Measurements from ENCODE around the gene PTCH2. TPM values are rescaled to one million over a fixed set of nuclear protein-coding genes. Genes with fewer than 3 reads are reported as not detected.

PTCH2 gene
- total RNA-seq, 5 donors from 2014 or later (not counting 1 experiment from before 2014, with no cell fraction given) = 0.89 to 2.3 (median 1.3) TPM

GRCh38 chr1:44822131-44822701 is 20.8 kb downstream of the PTCH2 start:
- no peak overlapping the region for H3K27ac ChIP-seq (ENCODE audit: low read length)
- peaks cover 31 to 39% (median 34%) of the 10 kb centered on the region in 3 donors for H3K4me1 Mint-ChIP-seq
- no peaks in the 10 kb centered on the region for H3K9me3 Mint-ChIP-seq
- no peaks in the 10 kb centered on the region for H3K9me3 ChIP-seq
- H3K27ac Mint-ChIP-seq = peak overlapping the region in 1 of 2 donors; percentile 100
- H3K4me1 ChIP-seq (ENCODE audit: control insufficient read depth in 1 of 2, extremely low read depth in 1 of 2, insufficient read depth in 2 of 2, low read length in 2 of 2) = peaks cover 10 to 27% of the 10 kb centered on the region in 2 experiments
- no peaks in the 10 kb centered on the region for H3K36me3 Mint-ChIP-seq
- no peak for ATAC-seq (replicated peaks in 1 of 4)
- no peaks in the 10 kb centered on the region for H3K36me3 ChIP-seq (ENCODE audit: control insufficient read depth in 2 of 2, extremely low read depth in 1 of 2, insufficient read depth in 1 of 2, low read length in 1 of 2)
- no peaks in the 10 kb centered on the region for H3K27me3 Mint-ChIP-seq
- 83% methylated on average over 4 of the region's 6 CpGs for WGBS (ENCODE audit: insufficient coverage)
- POLR2A ChIA-PET = interaction anchor here (0.5 to 1.1 kb wide), 2 partner anchors 22 to 285 kb away, joined by 4 read pairs; partner anchors contain the start of gene PLK3 (in 1 of the 2)
- peaks cover 0 to 6% of the 10 kb centered on the region in 2 experiments for H3K27me3 ChIP-seq (replicated peaks in 1 of 2; ENCODE audit: control insufficient read depth in 2 of 2, extremely low read depth in 1 of 2, insufficient read depth in 2 of 2, low read length in 1 of 2)
- H3K4me3 Mint-ChIP-seq = no peak overlapping the region
- H3K4me3 ChIP-seq (ENCODE audit: control insufficient read depth in 1 of 2, extremely low read depth in 1 of 2, low read length in 1 of 2) = no peak overlapping the region
- DNase-seq = no peak
- CTCF ChIA-PET = no interaction called here

DNA sequence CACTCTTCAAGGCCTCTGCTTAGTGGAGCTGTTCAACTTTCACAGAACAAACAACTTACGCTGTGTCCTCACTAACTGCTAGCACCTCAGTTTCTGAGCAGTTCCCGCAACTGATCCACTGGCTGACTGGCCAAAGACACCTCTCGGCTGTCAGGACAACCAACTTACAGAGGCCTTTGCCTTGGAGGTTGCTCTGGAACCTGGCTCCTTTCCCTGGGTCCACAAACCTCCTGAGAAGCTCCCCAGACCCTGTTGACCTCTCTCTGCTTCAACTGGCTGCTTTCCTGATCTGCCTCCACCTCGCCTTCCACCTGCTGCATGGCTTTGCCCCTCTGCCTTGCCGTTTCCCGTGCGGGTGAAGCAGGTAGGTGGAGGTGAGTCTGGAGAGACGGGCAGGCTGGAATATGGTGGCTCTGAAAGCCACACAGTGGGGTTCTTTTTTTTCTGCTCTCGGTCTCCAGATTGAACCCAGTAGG is 21.8 kb downstream of the PTCH2 start:
- Histone ChIP-seq H3K4me3 (ENCODE audit: control insufficient read depth in 1 of 2, extremely low read depth in 1 of 2, low read length in 1 of 2) (no peak overlapping the region), H3K4me1 (ENCODE audit: control insufficient read depth in 1 of 2, extremely low read depth in 1 of 2, insufficient read depth in 2 of 2, low read length in 2 of 2) (peaks cover 10 to 27% of the 10 kb centered on the region in 2 experiments), H3K9me3 (no peaks in the 10 kb centered on the region), H3K27ac (ENCODE audit: low read length) (no peak overlapping the region), H3K36me3 (ENCODE audit: control insufficient read depth in 2 of 2, extremely low read depth in 1 of 2, insufficient read depth in 1 of 2, low read length in 1 of 2) (no peaks in the 10 kb centered on the region), H3K27me3 (replicated peaks in 1 of 2; ENCODE audit: control insufficient read depth in 2 of 2, extremely low read depth in 1 of 2, insufficient read depth in 2 of 2, low read length in 1 of 2) (no peaks in the 10 kb centered on the region)
- peak overlapping the region; percentile 84 to 96 (median 95) for H3K4me3 Mint-ChIP-seq
- peaks cover 31 to 39% (median 34%) of the 10 kb centered on the region in 3 donors for H3K4me1 Mint-ChIP-seq
- H3K27ac Mint-ChIP-seq = peak overlapping the region; percentile 100
- WGBS (ENCODE audit: insufficient coverage) = 89% methylated on average over 3 of the region's 9 CpGs
- H3K36me3 Mint-ChIP-seq = no peaks in the 10 kb centered on the region
- no peaks in the 10 kb centered on the region for H3K27me3 Mint-ChIP-seq
- ATAC-seq (replicated peaks in 1 of 4) (no peak), DNase-seq (no peak)
- ChIA-PET CTCF (interaction anchor here (0.5 to 0.8 kb wide), 3 partner anchors 12 to 21 kb away, joined by 3 to 4 read pairs (median 3); partner anchors contain the start of gene PLK3 (in 1 of the 2)), POLR2A (interaction anchor here in 1 of 2 donors (0.5 to 1.2 kb wide), 3 partner anchors 21 to 99 kb away, joined by 4 to 5 read pairs (median 4); partner anchors contain the start of gene PLK3)
- no peaks in the 10 kb centered on the region for H3K9me3 Mint-ChIP-seq

DNA sequence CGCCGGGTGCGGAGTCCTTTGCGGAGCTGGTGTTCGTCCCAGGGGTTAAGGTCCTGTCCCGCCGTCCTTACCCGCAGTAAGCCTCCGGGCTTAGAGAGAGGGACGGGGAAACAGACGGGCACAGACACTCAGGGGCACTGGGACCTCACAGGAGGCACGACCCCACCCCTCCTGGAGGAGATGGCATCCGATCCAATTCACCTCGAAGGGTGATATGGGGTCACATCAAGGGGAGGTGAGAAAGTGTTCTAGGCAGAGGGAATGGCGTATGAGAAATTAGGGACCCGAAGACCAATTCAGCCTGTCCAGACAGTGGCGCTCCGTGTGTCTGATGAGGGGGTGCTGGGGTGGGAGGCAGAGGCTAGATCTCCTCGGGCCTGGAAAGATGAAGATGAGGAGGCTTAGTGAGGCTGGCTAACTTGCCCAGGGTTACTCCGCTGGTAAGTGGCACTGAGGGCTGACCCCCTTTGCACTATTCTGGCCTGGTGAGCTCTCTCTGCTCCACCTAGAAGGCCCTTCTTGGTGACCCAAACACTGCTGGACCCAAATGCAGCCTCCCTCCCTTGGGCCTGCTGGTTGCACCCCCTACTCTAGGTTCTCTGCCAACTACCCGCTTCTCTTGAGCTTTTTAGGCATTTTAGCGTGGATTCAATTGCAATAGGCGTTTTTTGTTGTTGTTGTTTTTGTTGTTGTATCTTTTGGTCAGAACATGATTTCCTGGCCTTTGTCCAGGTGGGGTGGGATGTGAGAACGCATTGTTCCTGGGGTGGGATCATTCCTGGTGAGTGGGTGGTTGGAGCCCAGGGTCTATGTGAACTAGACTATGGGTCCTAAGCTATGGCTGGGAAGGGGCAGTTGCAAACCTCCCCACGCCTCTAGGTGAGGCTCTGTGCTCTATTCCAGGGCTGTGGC is 22.5 kb downstream of the PTCH2 start:
- Mint-ChIP-seq H3K36me3 (no peaks in the 10 kb centered on the region), H3K27me3 (no peaks in the 10 kb centered on the region), H3K4me1 (peaks cover 31 to 39% (median 34%) of the 10 kb centered on the region in 3 donors), H3K27ac (peak overlapping the region; percentile 100), H3K4me3 (peak overlapping the region; percentile 84 to 96 (median 95)), H3K9me3 (no peaks in the 10 kb centered on the region)
- no peaks in the 10 kb centered on the region for H3K36me3 ChIP-seq (ENCODE audit: control insufficient read depth in 2 of 2, extremely low read depth in 1 of 2, insufficient read depth in 1 of 2, low read length in 1 of 2)
- DNase-seq (no peak), ATAC-seq (replicated peaks in 1 of 4) (no peak)
- H3K27ac ChIP-seq (ENCODE audit: low read length) = peak overlapping the region; percentile 100
- no peaks in the 10 kb centered on the region for H3K9me3 ChIP-seq
- H3K4me1 ChIP-seq (ENCODE audit: control insufficient read depth in 1 of 2, extremely low read depth in 1 of 2, insufficient read depth in 2 of 2, low read length in 2 of 2) = peaks cover 10 to 27% of the 10 kb centered on the region in 2 experiments
- H3K27me3 ChIP-seq (replicated peaks in 1 of 2; ENCODE audit: control insufficient read depth in 2 of 2, extremely low read depth in 1 of 2, insufficient read depth in 2 of 2, low read length in 1 of 2) = no peaks in the 10 kb centered on the region
- ChIA-PET POLR2A (interaction anchor here (0.5 to 4.4 kb wide), 7 partner anchors 9 to 1784 kb away, joined by 3 to 51 read pairs (median 4); partner anchors contain the start of genes BTBD19 (in 2 of the 2) and DYNLT4 (in 1 of the 2)), CTCF (interaction anchor here (0.5 to 2.8 kb wide), 6 partner anchors 11 to 89 kb away, joined by 3 to 22 read pairs (median 4); partner anchors contain the start of genes BTBD19 (in 1 of the 2), PLK3 (in 1 of the 2) and RNU5D-1 (in 1 of the 2))
- peak overlapping the region; percentile 77 to 91 for H3K4me3 ChIP-seq (ENCODE audit: control insufficient read depth in 1 of 2, extremely low read depth in 1 of 2, low read length in 1 of 2)
- 19% methylated on average over 13 of the region's 25 CpGs for WGBS (ENCODE audit: insufficient coverage)

GRCh38 chr1:44819608-44820327 is 23.3 kb downstream of the PTCH2 start:
- H3K27me3 Mint-ChIP-seq = no peaks in the 10 kb centered on the region
- H3K4me1 Mint-ChIP-seq = peaks cover 39 to 47% (median 41%) of the 10 kb centered on the region in 3 donors
- H3K4me3 ChIP-seq (ENCODE audit: control insufficient read depth in 1 of 2, extremely low read depth in 1 of 2, low read length in 1 of 2) = peak overlapping the region; percentile 77 to 91

GRCh38 chr1:44819196-44819607 is 23.9 kb downstream of the PTCH2 start:
- no peaks in the 10 kb centered on the region for H3K27me3 ChIP-seq (replicated peaks in 1 of 2; ENCODE audit: control insufficient read depth in 2 of 2, extremely low read depth in 1 of 2, insufficient read depth in 2 of 2, low read length in 1 of 2)
- Mint-ChIP-seq H3K9me3 (no peaks in the 10 kb centered on the region), H3K36me3 (no peaks in the 10 kb centered on the region), H3K4me3 (peak overlapping the region; percentile 84 to 96 (median 95)), H3K27ac (peak overlapping the region; percentile 100), H3K27me3 (no peaks in the 10 kb centered on the region), H3K4me1 (peaks cover 41 to 52% (median 42%) of the 10 kb centered on the region in 3 donors)
- peak overlapping the region; percentile 77 to 91 for H3K4me3 ChIP-seq (ENCODE audit: control insufficient read depth in 1 of 2, extremely low read depth in 1 of 2, low read length in 1 of 2)
- peaks cover 10 to 36% of the 10 kb centered on the region in 2 experiments for H3K4me1 ChIP-seq (ENCODE audit: control insufficient read depth in 1 of 2, extremely low read depth in 1 of 2, insufficient read depth in 2 of 2, low read length in 2 of 2)
- WGBS (ENCODE audit: insufficient coverage) = 2% methylated on average over 10 of the region's 13 CpGs
- ChIA-PET CTCF (interaction anchor here in 1 of 2 donors (0.9 to 2.8 kb wide), 6 partner anchors 10 to 88 kb away, joined by 3 to 25 read pairs (median 4); partner anchors contain the start of genes BEST4, BTBD19, PLK3 and RNU5D-1), POLR2A (interaction anchor here (0.5 to 4.4 kb wide), 14 partner anchors 10 to 763 kb away, joined by 3 to 51 read pairs (median 4); partner anchors contain the start of genes BTBD19 (in 2 of the 2), PLK3 (in 2 of the 2), DYNLT4 (in 1 of the 2) and EIF2B3 (in 1 of the 2))
- H3K36me3 ChIP-seq (ENCODE audit: control insufficient read depth in 2 of 2, extremely low read depth in 1 of 2, insufficient read depth in 1 of 2, low read length in 1 of 2) = no peaks in the 10 kb centered on the region
- peak in 1 of 4 experiments; percentile 2 for ATAC-seq (replicated peaks in 1 of 4)
- DNase-seq = no peak
- peak overlapping the region; percentile 100 for H3K27ac ChIP-seq (ENCODE audit: low read length)
- no peaks in the 10 kb centered on the region for H3K9me3 ChIP-seq

More at GRCh38 chr1:44819608-44820327, 23.3 kb downstream of the PTCH2 start:
- Mint-ChIP-seq H3K9me3 (no peaks in the 10 kb centered on the region), H3K27ac (peak overlapping the region; percentile 100), H3K4me3 (peak overlapping the region; percentile 84 to 96 (median 95)), H3K36me3 (no peaks in the 10 kb centered on the region)
- Histone ChIP-seq H3K4me1 (ENCODE audit: control insufficient read depth in 1 of 2, extremely low read depth in 1 of 2, insufficient read depth in 2 of 2, low read length in 2 of 2) (peaks cover 10 to 30% of the 10 kb centered on the region in 2 experiments), H3K36me3 (ENCODE audit: control insufficient read depth in 2 of 2, extremely low read depth in 1 of 2, insufficient read depth in 1 of 2, low read length in 1 of 2) (no peaks in the 10 kb centered on the region), H3K27me3 (replicated peaks in 1 of 2; ENCODE audit: control insufficient read depth in 2 of 2, extremely low read depth in 1 of 2, insufficient read depth in 2 of 2, low read length in 1 of 2) (no peaks in the 10 kb centered on the region), H3K27ac (ENCODE audit: low read length) (peak overlapping the region; percentile 100), H3K9me3 (no peaks in the 10 kb centered on the region)
- CTCF ChIA-PET = interaction anchor here (0.9 to 2.8 kb wide), 8 partner anchors 10 to 89 kb away, joined by 3 to 25 read pairs (median 4); partner anchors contain the start of genes BEST4 (in 1 of the 2), BTBD19 (in 1 of the 2), PLK3 (in 1 of the 2) and RNU5D-1 (in 1 of the 2)
- DNase-seq (peak; percentile 55 to 90 (median 75)), ATAC-seq (replicated peaks in 1 of 4) (peak; percentile 79 to 87 (median 82))
- WGBS (ENCODE audit: insufficient coverage) = under 1% methylated on average over 18 of the region's 33 CpGs
- POLR2A ChIA-PET = interaction anchor here (0.5 to 4.4 kb wide), 15 partner anchors 9 to 192 kb away, joined by 3 to 51 read pairs (median 4); partner anchors contain the start of genes BTBD19 (in 2 of the 2), PLK3 (in 2 of the 2), DYNLT4 (in 1 of the 2) and UROD (in 1 of the 2)
